Measurements from ENCODE around the gene AOAH.

The AOAH gene

DNA sequence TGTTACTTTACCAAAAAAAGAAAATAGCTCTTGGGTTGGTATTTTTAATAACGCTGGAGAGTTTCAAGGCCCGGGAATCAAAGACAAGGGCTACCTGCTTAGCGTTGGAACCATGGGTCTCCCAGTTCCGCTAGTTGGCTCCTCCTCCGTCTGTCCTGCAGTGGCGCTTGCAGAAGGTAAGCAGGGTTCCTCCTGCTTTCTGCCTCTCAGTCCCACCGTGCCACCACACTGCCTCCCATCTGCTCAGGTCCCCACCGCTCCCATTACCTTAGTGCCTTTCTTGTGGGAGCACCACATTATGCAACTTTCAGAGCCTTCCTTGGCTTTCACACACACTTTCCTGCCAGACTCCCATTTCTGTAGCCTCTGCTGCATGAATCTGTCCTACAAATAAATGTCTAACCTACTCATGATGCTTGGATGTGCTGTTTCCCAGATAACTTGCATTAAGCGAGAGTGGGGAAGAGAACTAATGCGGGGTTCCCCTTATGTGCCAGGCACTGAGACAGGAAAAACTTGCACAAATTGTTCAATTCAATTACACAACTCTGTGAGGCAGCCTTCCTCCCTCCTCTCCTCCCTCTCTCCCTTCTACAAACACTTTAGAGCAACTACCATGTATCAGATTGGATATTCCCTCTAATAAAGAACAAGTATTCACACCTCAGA, 124.5 kb downstream of the AOAH start:
- DNase-seq: no peak

DNA sequence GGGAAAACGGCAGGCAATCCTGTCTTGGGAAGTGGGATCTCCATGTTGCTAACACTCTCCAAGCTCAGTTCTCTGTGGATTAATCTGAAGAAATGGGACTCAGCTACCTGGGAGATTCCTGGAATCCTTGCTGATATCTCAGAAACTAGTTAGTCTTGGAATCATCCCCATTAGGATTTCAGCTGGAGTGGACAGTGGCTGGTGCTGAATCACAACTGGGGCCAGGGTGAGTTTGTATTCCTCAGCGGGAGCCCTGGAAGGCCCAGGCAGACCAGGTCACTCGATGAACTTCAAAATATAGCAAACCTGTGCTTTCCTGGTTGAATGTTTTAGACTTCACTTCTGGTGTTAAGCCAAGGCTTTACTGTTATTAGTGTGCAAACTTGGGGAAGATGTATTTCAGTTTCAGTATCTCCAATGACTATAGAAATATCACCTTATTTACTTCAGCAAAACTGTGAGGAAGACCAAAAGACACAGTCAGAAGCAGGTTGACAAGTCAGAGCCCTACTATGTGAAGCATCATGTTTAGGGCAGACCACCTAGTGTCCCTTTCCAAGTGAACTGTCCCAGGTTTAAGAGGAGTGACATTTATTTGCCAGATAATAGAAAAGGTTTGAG, 126.1 kb downstream of the AOAH start:
- DNase-seq: no peak

DNA sequence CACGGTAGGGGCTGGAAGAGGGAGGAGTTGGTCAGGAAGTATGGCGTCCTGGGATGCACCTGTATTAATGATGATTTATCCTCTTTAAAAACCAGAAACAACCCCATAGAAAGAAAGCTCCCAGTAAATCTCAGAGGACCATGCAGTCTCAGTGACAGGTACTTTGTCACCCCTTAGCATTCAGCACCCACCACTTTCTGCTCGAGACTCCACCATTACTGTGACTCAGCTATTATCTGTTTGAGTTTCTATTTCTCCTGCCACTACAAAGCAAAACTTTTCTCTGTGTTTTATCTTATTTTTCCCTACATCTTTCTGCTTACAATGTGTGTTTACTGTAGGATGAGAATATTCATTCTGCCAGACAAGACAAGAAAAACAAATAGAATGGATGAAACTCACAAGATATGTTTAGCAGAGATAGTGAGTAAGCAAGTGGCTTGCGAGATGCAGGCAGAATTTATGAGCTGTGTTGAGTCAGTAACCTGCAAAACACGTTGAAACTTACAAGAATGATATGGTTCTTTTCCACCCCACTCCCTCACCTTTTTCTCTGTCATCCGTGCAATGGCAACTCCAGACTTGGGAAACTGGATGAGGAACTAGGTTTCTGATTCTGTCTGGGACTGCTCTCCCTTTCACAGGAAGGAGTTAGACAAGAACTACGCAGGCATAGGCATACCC, 127.1 kb downstream of the AOAH start:
- DNase-seq: no peak

DNA sequence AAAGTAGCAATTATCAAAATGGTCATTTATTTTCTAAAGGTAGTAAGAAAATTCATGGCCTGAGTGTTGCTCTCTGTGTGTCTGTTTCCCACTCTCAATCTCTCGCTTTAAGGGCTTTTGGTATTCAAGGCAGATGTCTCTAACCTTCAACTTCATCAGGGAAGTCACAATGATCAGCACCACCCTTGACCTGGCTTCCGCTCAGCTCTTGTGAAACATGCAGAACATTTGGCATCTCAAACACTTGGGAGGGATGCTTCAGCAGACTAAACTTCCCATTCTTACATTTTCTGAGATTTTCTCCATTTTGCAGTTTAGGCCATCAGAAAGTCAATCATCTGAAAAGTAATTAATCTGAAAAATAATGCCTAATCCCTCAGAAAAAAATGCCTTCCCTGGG, 129.8 kb downstream of the AOAH start:
- DNase-seq: no peak

DNA sequence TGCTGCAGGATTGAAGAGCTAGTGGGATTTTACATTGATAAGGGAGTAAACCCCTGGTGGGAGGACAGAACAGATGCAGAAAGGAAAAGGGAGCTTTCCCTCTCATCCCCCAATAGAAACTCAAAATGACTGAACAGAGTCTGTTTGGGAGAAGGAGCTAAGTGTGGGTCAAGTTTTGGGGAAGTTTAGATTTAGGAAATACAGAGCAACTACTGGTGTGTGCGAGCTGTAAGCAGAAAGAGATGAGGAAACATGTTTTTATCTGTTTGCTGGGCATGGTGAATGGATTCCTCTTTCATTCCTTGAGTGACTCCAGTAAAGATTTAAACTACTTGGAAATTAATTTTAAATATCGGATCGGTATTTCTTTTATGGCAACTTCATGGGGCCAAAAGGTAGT, 132.7 kb downstream of the AOAH start:
- no peak for DNase-seq

DNA sequence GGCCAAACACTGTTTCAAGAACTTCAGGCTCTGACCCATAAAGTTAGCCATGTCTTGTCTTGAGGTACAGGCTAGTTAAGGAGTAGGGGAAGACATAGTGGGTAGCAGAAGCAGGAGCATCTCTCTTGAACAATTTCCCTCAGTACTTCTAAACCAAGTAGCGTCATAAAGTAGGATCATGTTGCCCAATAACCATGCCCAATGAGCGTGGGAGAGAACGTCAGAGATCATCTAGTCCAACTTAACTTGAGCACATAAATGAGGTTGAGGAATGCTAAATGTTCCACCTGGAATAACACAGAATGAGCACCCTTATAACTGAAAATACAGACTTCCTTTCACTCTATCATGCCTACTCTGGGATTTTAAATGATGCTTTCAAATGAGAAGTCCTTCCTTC, 134.9 kb downstream of the AOAH start:
- DNase-seq: no peak

DNA sequence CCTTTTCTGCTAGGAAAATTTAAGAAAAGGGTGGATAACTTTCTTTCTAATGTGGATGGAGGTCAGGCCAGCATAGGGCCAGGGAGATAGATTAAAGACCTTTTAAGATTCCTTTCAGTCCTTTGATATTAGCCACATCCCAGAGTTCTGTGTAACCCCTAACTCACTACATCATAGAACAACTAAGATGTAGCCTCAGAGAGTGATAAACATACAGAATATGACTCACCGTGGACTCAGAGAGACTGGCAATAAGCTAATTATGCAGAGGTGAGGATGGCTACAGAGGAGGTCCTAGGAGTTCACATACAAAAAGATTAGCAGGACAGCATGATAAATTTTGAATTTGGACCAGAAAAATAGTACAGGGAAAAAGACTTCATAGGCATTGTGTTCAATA, 141.0 kb downstream of the AOAH start:
- DNase-seq: peak; percentile 33

DNA sequence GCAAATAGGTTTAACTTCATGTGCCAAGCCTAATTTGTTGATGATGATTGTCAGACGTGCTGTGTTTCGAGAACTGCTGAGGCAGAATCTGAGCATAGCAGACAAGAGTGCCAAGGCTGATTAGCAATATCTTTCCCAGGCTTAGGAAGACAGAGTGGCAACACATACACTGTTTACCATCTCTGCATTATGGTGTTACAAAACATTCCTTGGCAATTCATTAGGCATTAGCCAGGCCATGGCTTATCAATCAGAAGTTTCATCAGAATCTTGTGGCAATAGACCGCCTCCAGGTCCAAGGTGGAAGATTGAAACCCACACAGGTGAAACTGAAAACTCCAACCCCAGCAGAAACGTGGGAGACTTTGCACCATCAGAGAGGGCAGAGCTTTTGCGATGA, 148.5 kb downstream of the AOAH start:
- no peak for DNase-seq

DNA sequence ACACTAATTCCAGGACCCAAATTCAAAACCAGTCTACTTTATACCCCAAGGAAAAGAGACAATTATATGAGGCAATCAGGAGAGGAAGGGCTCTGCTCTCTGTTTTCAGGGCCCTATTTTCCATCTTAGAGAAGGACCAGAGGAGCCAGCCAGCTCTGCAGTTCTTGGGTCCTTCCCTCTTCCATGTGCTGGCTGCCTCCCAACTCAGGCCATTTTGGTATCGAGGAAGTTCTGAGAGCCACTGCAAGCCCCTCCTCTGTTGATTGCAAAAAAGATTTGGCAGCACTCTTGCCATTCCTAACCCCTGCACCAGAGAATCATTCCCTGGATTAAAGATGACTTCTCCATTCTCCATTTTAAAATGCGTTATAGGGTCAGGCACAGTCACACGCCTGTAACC, 151.2 kb downstream of the AOAH start:
- no peak for DNase-seq

DNA sequence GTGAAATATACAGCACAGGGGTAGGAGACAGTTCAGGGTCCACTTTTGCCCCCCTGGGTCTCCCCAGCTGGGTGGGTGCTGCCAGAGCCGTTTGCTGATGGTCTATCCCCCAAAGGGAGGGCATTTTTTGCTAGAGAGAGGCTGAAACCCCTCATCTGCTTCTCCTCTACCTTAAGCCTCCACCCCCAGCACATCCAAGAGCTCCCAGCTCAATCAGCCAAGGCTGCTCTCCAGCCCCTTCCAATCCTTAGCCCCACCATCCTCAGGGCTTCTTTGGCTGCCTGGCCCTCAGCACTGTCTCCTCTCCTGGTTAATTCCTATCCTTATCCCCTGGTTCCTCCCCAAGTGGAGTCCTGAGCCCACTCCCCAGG, 153.1 kb downstream of the AOAH start:
- DNase-seq: no peak

DNA sequence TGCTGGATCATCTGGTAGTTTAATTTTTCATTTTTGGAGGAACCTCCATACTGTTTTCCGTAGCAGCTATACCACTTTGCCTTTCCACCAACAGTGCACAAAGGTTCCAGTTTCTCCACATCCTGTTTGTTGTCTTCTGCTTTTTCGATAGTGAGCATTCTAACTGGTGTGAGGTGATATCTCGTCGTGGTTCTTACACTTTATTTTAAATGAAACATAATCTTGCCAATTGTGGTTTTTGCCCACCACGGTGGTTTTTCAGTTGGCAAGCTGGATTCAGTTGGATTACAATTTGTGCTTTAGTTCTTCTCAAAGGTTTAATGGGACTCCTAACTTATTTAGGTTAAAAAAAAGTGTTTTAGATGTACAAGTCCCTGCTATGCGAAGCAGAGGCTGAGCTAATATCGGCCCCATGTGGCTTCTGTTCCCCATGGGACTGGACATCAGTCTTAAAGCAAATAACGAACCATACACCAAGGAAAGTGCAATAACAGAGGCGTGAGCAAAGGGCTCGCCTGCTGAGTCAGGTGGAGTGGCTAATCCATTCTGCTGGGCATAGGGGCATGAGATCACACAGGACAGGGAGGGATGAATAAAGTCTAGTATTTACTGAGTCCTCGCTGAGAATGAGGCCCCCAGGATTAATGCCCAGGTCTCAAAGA, 153.6 kb downstream of the AOAH start:
- DNase-seq: no peak

DNA sequence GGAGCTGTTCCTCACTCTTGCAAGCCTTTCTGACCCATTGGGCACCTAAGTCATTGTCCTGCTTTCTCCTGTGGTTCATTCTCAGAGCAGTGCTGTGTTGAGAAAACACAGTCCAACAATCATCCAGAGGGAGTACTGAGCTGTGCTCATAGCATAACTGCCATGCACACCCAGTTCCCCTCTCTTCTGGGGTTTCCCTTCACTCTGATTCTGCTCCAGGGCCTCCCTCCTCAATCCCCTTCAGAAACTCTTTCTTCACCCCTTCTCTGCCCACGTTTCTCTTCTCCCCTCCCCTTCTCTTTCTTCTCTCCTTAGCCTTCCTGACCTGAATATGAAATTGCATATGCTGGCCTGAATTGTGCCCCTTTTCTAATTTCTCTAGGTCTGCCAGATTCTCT, 155.8 kb downstream of the AOAH start:
- DNase-seq: no peak

DNA sequence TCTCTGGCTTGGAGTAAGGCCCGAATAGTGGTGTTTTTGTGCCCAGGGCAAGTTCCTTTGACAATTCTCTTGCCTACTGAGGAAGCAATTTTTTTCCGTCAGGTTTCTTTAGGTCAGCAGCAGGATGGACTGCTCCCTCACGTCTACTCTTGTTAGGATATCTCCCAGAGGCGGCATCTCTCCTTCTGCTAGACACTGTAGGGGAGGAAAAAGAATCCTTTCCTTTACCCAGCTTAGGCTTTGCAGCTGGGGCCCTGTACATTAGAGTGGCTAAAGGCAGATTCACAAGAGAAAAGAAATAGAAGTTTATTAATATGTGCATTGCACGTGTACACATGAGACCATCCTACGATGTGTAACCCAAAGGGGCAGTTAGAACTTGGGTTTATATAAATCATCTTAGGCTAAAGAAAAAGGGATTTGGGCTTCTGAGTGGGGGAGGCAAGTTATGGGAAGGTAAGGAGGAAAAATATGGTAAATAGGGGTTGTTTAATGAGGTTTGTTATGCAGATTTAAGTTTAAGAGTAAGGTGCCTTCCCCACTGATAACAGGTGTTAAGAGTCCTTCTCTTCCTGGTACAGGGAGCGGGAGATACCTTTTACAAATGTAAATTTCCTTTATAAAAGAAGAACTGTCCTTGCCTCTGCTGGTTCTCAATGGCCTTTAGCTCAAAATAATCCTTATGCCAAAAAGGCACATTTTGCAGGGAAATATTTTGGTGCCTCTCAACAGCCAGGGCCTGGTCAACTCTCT, 156.4 kb downstream of the AOAH start:
- no peak for DNase-seq

DNA sequence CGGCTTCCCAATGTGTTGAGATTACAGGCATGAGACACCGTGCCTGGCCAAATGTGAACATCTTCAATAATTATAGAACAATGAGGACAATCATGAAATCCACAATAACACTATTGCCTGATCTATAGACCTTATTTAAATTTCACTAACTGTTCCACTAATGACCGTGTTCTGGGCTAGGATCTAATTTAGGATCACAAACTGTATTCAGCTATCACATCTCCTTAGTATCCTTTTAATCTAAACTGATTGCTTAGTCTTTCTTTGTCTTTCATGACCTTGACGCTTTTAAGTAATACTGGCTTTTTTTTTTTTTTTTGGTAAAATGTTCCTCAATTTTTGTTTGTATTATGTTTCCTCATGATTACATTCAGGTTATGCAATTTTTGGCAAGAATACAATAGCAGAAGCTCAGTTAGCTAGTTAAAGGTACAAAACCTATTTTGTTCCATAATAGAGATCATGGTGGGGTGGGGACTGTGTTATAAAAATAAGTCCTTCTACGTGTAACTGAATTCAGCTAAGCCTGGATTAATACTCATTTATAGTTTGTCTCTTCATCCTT, 158.4 kb downstream of the AOAH start:
- DNase-seq: no peak

DNA sequence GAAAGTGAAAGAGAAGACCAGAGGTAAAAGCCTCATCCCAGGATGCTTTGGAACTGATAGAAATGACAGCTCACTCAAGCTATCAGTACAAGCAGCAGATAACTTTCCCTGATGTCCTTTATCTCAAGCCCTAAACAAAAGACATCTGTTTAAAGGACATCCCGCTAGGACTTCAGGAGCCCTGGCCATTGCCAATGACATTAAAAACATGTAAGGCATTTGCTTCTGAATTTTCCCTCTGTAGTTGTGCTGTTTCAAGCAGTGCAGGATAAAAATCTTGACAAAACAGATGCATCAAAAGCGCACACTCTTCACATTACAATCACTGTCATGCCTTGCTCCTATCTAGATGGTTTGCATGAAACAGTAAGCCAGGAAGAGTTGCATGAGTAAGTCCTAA, 159.8 kb downstream of the AOAH start:
- no peak for DNase-seq

DNA sequence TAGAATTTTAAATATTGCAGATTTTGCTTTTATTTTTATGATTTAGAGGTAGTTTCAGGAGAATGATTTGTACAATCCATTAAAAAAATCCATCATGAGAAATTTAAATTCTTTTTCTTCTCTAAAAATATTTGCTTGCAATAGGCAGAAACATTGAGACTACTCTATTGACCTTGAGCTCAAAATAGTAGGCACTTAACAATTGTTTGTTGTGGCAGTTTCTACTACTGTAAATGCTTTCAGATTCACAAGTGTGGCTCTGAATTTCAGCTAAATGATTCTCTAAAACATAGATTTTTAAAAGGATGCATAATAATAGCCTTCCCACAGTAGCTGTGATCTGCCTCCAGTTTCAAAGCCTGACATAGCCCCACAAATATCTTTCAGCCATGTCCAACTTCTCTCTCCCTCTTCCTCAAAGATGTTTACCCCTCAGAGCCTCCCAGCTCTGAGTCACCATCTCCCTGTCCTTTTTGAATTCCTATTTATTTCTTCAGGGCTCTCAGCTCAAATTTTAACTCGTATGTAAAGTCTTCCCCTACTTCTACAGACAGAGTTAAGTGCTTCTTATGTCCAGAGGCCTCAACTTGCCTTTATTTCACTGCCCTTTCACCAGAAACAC, 160.5 kb downstream of the AOAH start:
- peak; percentile 13 for DNase-seq

DNA sequence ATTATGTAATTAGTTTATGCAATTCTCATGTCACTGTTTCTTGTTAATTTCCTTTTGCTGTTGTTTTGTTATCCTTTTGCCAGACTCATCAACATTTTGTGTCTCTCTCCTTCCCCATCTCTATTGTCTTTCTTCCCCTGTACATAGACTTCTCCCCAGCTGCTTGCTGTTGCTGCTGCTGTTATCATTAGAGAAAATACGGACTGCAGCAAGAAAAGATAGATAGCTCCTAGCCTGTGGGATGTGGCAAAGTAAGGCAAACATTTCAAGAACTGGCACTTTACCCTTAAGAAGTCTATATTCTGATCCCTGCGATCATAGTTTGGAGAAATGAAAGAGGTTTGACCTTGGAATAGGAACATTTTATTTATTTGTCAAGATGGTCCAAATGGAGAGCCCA, 162.2 kb downstream of the AOAH start:
- DNase-seq: no peak

DNA sequence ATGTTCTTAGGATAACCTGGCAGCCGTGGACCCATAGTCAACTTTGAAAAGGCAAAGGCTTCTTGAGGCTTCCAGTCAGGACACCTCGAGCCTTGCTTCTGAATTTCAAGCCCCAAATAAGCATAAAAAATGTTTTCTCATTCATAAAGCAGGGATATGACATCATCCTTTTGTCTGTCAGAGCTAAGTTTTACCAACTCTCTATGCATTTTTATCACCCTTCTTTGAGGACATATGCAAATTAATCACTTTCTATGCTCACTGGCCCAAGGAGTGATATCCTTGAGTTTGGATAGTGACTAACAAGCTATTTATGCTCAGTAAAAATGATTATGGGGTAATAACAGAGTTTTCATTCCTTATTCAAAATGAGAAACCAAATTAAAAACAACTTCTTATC, 175.3 kb downstream of the AOAH start:
- DNase-seq: no peak

DNA sequence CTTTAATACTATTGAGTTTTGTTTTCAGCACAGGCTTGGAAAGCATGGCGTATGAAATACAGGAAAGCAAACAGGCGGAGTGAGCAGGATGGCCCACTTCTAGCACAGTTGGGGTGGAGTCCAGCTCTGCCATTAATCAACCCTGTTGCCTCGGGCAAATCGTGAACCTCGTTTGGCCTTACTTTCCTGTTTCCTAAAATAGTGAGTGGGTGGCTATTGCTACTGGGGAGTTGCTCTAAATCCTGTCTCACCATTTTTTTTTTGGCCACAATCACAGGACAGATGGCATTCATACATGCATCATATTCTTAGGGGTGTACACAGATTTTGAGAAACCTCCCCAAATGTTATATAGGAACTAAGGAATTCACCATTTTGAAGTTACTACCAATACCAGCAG, 176.9 kb downstream of the AOAH start:
- DNase-seq: no peak

DNA sequence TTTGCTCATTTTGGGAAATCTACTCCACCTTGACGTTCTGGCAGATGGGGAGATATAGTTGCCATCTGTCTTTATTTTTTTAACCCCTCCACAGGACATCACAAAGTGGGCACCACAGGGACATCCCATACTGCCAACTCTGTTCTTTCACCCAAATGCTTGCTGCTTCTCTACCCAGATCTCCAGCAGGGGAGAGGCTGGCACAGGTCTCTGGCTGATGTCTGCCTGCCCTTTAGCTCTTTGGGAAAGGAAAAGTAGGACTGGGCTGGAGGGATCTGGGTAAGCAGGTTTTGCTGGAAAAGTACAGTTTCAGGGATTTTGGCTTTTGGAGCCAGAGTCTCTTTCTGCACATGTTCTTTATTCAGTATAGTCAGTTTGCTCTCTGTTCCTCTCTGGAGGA, 178.0 kb downstream of the AOAH start:
- no peak for DNase-seq

DNA sequence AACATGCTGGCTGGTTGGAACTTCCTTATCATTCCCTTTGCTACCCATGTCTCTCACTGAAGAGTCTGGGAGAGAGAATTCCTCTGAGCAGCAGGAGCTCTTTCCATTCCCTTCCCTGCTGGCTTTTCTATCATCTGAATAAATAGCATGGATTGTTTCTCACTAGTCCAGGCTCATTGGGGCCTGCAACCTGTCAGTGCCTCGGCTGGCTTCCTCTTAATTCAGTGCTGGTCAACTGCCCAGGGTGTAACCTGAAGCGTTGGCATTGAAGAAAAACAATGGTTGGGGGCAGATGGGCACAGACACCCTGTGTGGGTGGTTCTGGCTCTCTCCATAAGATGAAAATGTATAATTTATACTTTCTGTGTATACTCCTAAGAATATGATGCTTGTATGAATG, 179.0 kb downstream of the AOAH start:
- DNase-seq: no peak

DNA sequence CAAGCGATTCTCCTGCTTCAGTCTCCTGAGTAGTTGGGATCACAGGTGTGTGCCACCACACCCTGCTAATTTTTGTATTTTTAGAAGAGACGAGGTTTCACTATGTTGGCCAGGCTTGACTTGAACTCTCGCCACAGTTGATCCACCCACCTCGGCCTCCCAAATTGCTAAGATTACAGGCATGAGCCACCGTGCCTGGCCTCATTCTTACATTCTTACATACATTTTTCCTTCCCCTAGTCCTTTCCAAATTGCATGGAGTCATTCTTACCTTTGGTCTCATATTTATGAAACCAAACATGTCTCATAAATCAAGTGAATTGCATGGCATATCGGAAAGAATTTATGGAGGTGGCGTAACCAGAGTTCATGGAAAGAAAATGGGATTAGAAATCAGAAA, 186.2 kb downstream of the AOAH start:
- no peak for DNase-seq
